Kidney (tissue), 14 donors: ENCODE results near the gene DMRTB1. TPM values are rescaled to one million over a fixed set of nuclear protein-coding genes. Genes with fewer than 3 reads are reported as not detected.
A peak's percentile ranks its signal among the peaks of the same experiment; 100 is the strongest.

Experiments
- DNase-seq, 5 donors: peaks; one replicate each; pipeline ENCODE4 v3.0.0-alpha.2; 2013 to 2020
- FAIRE-seq: peaks from 2 replicates; lab custom pipeline; 2012; peaks lifted over from hg19 to GRCh38; lab: Jason Lieb, UNC
- H3K27ac ChIP-seq, 2 donors: one replicate each; pipeline ENCODE4 v1.7.0; 2013; ENCODE audit warnings: low read depth in 2 of 2, low read length in 2 of 2, inconsistent platforms in 1 of 2
- H3K27me3 ChIP-seq: one replicate; pipeline ENCODE4 v1.7.1; 2013; ENCODE audit warnings: low read length, inconsistent platforms; ENCODE audit not compliant: control insufficient read depth, insufficient read depth
- H3K36me3 ChIP-seq, 3 donors: one replicate each; pipeline versions ENCODE4 v1.7.0 to v1.7.1; 2013; ENCODE audit warnings: low read length in 3 of 3, control low read depth in 1 of 3, inconsistent platforms in 1 of 3; ENCODE audit not compliant: insufficient read depth in 3 of 3, control insufficient read depth in 2 of 3
- H3K4me1 ChIP-seq, 3 donors: one replicate each; pipeline versions ENCODE4 v1.7.0 to v1.7.1; 2013; ENCODE audit warnings: low read length in 3 of 3, inconsistent platforms in 1 of 3, low read depth in 1 of 3; ENCODE audit not compliant: control insufficient read depth in 2 of 3, insufficient read depth in 2 of 3
- H3K4me3 ChIP-seq, 3 donors: one replicate each; pipeline versions ENCODE4 v1.7.0 to v1.8.1; 2013; ENCODE audit warnings: low read length in 3 of 3, control low read depth in 1 of 3, inconsistent platforms in 1 of 3
- H3K9ac ChIP-seq, 3 donors: one replicate each; pipeline versions ENCODE4 v1.7.0 to v1.7.1; 2013; ENCODE audit warnings: low read length in 3 of 3, control low read depth in 1 of 3, inconsistent platforms in 1 of 3
- H3K9me3 ChIP-seq, 3 donors: one replicate each; pipeline versions ENCODE4 v1.7.0 to v1.7.1; 2013; ENCODE audit warnings: low read length in 3 of 3, control low read depth in 1 of 3, inconsistent platforms in 1 of 3; ENCODE audit not compliant: control insufficient read depth in 2 of 3, insufficient read depth in 1 of 3
- CTCF ChIP-seq: IDR thresholded peaks from 3 replicates; pipeline ENCODE4 v1.5.1; 2012; ENCODE audit warnings: mild to moderate bottlenecking, moderate library complexity, borderline replicate concordance; ENCODE audit not compliant: insufficient read depth; ENCODE audit errors: extremely low read depth
- intact Hi-C: fragments of 100-400 bp; cut with DNase I; formaldehyde crosslinking; loops from one replicate; pipeline ENCODE4 v1.11.1; 2022
- polyA plus RNA-seq: library from polyadenylated mRNA; stranded (reverse); fragments of 350-450 nt; fragmentation: Illumina TruSeq; extraction: RNeasy Lipid Tissue Mini Kit (QIAGEN cat#74804); gene quantifications from one replicate; pipeline ENCODE4 v1.2.3, GENCODE V29; 2014; ENCODE audit warnings: low read depth, low replicate concordance; ENCODE audit not compliant: insufficient read depth
- total RNA-seq: library from RNA; stranded (reverse); fragmentation: NEBNext Ultra II Directional; extraction: Animal tissue kit (Norgen Biotek cat#: 25700); gene quantifications from one replicate; pipeline ENCODE4 v1.2.1, GENCODE V29; 2021
- donor health status: control.
- donor health status: control.
- donor health status: control.
- donor health status: control.
- donor health status: control.
- donor health status: DM: yes; HTN: yes; CAD: no.
- donor health status: Normal renal cell carcinoma (clear cell type).

Gene DMRTB1
- total and polyA plus RNA-seq, 2 donors from 2014 or later, result not detected

- Histone ChIP-seq H3K4me3 (no peak overlapping the region), H3K36me3 (no peaks in the 10 kb centered on the region), H3K9ac (no peak overlapping the region), H3K4me1 (no peaks in the 10 kb centered on the region), H3K27ac (no peak overlapping the region), H3K27me3 (no peaks in the 10 kb centered on the region), H3K9me3 (no peaks in the 10 kb centered on the region)
- no peak for DNase-seq
- intact Hi-C loops, result no loop called here
- TF ChIP-seq CTCF, result no peak
- FAIRE-seq, result no peak
Observed at GRCh38 chr1:53455364-53455991, 3.7 kb upstream of the DMRTB1 start.

GRCh38 chr1:53458634-53459033 lies 565 bp upstream of the DMRTB1 start:
- FAIRE-seq (no peak), DNase-seq (no peak)
- no peak overlapping the region for H3K4me3 ChIP-seq
- H3K4me1 ChIP-seq, result no peaks in the 10 kb centered on the region
- H3K36me3 ChIP-seq, result no peaks in the 10 kb centered on the region
- no peak overlapping the region for H3K9ac ChIP-seq
- no peaks in the 10 kb centered on the region for H3K9me3 ChIP-seq
- intact Hi-C loops, result no loop called here
- no peak for TF ChIP-seq CTCF
- H3K27ac ChIP-seq, result no peak overlapping the region
- H3K27me3 ChIP-seq, result no peaks in the 10 kb centered on the region

GRCh38 chr1:53460211-53460634 lies 1.0 kb downstream of the DMRTB1 start:
- no peaks in the 10 kb centered on the region for H3K9me3 ChIP-seq
- intact Hi-C loops, result no loop called here
- H3K27me3 ChIP-seq, result no peaks in the 10 kb centered on the region
- H3K27ac ChIP-seq, result no peak overlapping the region
- H3K4me3 ChIP-seq, result no peak overlapping the region
- no peak for FAIRE-seq
- no peak overlapping the region for H3K9ac ChIP-seq
- no peaks in the 10 kb centered on the region for H3K4me1 ChIP-seq
- no peak for TF ChIP-seq CTCF
- peak in 1 of 5 donors; percentile 36 for DNase-seq
- H3K36me3 ChIP-seq, result no peaks in the 10 kb centered on the region
